HG03565 (cell line): ENCODE results near the gene MNT.
"Not testable (repeated sequence)": the region's sequence is repeated elsewhere in the genome, so short reads cannot be mapped to it uniquely, and the experiment has no call there.

ENCODE experiments used
- ATAC-seq: cut with Tn5 transposase; IDR thresholded peaks from one replicate; pipeline ENCODE4 v1.9.1; 2021; ENCODE audit warnings: mild to moderate bottlenecking, moderate library complexity; ENCODE audit not compliant: unreplicated experiment

MNT gene, protein sequence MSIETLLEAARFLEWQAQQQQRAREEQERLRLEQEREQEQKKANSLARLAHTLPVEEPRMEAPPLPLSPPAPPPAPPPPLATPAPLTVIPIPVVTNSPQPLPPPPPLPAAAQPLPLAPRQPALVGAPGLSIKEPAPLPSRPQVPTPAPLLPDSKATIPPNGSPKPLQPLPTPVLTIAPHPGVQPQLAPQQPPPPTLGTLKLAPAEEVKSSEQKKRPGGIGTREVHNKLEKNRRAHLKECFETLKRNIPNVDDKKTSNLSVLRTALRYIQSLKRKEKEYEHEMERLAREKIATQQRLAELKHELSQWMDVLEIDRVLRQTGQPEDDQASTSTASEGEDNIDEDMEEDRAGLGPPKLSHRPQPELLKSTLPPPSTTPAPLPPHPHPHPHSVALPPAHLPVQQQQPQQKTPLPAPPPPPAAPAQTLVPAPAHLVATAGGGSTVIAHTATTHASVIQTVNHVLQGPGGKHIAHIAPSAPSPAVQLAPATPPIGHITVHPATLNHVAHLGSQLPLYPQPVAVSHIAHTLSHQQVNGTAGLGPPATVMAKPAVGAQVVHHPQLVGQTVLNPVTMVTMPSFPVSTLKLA

DNA sequence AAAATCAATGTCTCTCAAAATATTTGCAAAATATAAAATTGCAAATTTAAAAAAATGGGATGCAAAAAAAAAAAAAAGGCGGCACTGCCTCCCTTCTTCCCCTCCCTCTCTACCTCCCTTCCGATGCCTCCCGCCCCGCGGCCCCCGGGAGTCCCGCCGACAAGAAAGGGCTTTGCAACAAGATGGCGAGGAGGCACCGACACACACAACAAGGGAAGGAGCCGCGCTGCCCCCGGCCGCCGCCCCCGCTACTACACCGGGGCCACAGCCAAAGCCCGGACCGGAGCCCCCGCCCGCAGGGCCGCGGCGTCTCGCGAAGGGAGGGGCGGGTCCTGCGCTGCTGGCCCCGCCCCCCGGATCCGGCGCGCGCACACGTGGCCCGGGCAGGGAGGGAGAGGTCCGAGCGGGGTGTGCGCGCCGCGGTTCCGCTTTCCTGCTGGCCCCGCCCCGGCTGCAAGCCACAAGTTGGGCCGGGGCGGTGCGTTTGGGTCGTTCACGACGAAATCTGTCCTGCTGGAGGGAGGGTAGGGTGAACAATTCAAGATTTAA lies at the start of gene MNT:
Gene MNT, minus strand, starts transcription at position 184 of the 549 bp plus-strand sequence. CDS start 348 bp downstream, outside the sequence.
- peak; percentile 25 for ATAC-seq

DNA sequence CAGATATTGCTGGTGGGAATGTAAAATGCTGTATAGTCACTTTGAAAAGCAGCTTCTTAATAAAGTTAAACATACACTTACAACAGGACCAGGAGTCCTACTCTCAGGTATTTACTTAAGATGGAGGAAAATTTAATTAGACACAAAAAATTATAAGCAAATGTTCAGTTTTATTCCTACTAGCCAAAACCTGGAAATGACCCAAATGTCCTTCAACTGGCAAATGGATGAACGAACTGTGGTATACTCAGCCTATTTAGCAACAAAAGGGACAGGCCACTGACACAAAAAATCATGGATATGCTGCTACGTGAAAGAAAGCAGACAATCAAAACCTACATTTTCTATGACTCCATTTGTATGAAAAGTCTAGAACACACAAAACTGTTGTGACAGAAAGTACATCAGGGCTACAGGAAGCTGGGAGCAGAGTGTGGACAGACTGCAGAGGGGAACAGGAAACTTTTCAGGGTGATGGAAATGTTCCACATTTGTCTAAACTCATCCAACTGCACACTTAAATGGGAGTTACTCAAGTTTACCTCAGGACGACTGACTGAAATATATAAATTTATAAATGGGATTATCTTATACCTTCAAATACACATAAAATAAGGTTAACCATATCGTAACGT lies 49.3 kb upstream of the MNT start:
- no peak for ATAC-seq

DNA sequence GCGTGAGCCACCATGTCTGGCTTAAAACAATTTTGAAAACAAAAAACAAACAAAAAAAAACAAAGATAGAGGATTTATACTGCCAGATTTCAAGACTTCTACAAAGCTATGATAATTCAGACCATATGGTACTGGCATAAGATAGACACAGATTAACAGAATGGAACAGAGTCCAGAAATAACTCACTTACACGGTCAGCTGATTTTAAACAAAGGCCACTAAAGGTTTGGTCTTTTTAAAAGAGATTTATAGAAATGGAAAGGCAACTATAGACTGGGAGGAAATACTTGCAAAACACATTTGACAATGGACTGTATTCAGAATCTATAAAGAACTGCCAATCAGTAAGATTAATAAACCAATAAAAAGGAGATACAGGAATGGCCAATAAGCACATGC lies 48.6 kb upstream of the MNT start:
- no peak for ATAC-seq

DNA sequence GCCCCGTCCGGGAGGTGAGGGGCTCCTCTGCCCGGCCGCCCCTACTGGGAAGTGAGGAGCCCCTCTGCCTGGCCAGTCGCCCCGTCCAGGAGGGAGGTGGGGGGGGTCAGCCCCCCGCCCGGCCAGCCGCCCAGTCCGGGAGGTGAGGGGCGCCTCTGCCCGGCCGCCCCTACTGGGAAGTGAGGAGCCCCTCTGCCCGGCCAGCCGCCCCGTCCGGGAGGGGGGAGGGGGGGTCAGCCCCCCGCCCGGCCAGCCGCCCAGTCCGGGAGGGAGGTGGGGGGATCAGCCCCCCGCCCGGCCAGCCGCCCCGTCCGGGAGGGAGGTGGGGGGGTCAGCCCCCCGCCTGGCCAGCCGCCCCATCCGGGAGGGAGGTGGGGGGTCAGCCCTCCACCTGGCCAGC lies 46.6 kb upstream of the MNT start:
- ATAC-seq, result not testable (repeated sequence)

DNA sequence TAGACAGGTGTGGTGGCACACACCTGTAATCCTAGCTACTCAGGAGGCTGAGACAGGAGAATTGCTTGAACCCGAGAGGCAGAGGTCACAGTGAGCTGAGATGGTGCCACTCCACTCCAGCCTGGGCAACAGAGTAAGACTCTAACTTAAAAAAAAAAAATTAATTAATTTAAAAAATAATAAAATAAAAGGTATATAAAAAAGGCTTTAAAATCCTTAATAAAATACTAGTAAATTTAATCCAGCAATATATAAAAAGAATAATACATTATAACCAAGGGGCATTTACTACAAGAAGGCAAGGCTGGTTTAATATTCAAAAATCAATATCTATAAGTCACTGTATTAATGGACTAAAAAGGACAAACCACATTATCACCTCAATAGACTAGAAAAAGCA lies 44.8 kb upstream of the MNT start:
- ATAC-seq, result no peak

DNA sequence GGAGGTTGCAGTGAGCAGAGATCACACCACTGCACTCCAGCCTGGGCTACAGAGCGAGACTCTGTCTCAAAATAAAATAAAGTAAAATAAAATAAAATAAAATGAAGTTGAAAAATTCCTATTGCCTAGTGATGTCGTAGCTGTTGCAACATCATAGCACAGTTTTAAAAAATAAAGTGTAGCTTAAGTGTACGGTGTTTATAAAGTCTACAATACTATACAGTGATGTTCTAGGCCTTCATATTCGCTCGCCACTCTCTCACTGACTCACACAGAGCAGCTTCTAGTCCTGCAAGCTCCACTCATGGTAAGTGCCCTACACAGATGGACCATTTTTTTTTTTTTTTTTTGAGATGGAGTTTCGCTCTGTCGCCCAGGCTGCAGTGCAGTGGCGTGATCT lies 43.5 kb upstream of the MNT start:
- ATAC-seq, result no peak

DNA sequence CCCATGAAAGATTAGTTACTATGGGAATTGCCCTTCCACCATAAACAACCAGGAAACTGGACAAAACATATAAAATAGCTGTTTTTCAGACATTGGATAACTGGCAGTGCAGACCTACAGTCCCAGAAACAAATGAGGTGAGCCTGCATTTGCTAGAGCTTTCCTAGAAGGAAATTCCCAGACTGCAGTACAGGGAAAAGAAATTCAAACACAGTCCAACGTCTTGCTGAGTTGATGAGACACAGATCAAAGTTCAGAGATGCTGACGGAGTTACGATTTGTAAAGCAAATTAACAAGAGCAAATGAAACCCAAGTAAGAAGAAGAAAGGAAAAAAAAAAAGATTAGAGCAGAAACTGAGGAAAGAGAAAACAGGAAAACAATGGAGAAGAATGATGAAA lies 41.3 kb upstream of the MNT start:
- ATAC-seq, result no peak

DNA sequence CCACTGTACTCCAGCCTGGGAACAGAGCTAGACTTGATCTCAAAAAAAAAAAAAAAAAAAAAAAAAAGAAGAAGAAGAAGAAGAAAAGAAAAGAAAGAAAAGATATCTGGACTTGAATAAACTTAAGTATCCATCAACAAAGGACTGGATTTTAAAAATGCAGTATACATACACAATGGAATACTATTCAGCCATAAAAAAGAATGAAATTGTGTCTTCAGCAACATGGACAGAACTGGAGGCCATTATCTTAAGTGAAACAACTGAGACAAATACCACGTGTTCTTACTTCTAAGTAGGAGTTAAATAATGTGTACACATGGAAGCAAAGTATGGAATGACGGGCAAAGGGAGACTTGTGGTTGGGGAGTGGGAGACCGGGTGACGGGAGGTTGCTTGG lies 40.1 kb upstream of the MNT start:
- ATAC-seq, result no peak

DNA sequence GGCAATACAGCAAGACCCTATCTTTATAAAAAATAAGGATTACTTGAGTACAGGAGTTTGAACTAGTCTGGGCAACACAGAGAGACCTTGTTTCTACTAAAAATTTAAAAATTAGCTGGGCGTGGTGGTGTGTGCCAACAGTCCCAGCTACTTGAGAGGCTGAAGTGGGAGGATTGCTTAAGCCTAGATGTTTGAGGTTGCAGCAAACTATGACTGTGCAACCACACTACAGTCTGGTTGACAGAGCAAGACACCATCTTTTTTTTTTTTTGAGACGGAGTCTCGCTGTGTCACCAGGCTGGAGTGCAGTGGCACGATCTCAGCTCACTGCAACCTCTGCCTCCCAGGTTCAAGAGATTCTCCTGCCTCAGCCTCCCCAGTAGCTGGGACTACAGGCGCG lies 39.1 kb upstream of the MNT start:
- not testable (repeated sequence) for ATAC-seq

DNA sequence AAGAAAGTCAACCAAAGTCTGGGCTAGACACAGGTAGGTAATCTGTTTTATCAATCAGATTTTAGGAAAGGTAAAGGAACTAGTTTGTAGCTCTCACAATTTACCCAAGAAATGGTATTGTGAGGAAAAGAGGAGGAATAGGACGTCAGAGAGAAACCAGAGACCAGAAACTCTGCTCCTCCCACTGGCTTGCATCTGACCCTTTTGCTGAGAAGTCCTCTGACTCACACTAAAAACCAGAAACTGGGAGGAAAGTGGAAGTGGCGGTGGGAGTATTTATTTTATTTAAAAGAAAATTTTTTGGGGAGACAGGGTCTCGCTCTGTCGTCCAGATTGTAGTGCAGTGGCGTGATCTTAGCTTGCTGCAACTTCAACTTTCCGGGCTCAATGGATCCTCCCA lies 38.0 kb upstream of the MNT start:
- ATAC-seq, result no peak

DNA sequence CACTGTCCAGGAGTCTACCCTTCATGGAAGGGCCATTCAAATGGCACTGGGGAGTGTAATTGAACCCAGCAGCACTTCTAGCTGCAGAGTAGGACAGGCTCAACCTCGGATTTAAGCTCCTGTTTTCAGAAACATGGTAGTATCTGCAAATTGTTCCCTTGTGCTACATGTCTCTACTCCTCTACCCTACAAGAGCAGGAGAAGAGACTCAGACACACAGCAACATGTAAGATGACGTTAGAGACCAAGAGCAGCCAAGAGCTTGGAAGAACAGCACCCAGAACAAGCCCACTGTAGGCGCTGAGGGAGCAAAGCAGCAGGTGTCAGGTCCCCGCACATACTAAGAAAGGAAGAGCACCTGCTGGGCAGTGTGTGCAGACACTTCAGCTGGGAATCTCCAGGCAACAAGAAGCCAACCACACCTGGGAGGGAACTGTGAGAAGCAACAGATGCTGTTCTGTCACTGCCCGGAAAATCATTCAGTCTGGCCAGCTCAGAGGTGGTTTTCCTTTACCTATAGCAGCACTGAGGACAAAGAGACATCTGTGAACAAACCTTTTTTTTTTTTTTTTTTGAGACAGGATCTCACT lies 35.6 kb upstream of the MNT start:
- ATAC-seq, result no peak

DNA sequence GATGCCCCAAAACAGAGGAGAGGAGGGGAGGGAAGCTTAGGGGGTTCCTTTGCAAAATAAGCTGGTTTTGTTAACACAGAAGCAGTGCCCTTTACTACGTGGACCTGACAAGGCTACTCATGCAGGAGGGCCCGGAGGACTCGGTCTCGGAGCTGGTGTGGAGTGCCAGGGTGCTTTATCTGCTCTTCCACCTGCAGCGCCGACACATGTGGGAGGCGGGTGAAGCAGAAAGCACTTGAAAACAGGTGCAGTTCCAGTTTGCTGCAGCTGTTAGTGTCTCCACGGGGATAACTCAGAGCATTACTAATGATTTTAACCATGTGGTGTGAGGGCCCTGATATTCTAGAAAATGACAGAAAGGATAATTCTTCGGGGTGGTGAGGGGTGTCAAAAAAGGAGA lies 35.0 kb upstream of the MNT start:
- ATAC-seq, result no peak

DNA sequence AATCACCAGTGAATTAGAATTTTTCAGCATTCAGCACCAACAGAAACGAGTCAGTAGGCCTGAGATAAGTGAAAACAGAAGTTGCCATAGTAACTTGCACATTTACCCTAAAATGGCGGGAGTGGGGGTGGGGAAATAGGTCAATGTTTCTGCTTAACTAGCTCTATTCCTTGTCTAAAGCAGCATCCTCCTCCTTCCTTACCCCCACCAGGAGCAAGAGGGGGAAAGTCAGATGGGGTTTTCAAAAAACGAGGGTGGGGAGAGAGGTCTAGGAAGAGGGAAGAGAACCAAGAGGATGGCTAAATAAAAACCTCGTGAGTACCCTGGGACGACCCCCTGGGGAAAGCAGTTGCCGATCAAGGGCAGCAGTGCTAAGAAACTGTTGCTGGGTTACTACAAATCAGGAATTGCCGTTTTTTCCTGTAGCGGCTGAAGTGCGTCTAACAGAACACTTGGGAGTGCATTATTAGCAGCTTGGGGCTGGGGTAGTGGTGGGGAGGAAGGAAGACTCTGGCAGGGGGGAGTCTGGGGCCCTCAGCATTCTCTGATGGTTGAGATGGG lies 34.4 kb upstream of the MNT start:
- ATAC-seq, result no peak

DNA sequence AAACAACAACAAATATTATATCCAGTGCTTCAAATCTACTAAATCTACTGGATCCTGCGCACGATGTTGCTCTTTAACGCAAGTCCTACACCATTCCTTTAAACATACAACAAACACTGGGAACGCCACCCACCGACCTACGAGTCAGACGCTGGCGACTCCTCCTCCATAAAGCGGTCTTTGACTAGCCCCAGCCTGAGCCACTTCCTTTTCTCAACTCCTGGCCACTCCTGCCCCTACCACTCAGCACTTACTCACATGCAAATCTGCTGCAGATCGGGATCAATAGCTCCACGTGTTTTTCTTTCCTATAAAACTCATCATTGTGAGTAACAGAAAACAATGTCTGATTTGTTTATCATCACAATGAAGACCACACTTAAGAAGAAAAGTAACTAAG lies 32.8 kb upstream of the MNT start:
- ATAC-seq, result no peak

DNA sequence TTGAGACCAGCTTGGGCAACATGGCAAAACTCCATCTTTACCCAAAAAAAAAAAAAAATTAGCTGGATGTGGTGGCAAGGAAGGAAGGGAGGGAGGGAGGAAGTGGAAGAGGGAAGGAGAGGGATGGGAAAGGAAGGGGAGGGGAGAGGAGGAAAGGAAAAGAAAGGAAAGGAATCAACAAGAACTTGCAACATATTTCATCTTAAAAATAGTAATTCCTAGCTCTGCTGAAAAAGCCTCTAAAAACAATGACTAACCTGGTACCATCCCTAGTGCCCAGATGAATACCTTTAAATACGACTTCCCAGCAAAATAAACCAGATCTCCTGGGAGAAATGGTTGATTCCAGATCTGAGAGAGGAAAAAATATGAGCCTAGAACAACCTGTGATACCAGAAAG lies 27.1 kb upstream of the MNT start:
- ATAC-seq, result no peak

DNA sequence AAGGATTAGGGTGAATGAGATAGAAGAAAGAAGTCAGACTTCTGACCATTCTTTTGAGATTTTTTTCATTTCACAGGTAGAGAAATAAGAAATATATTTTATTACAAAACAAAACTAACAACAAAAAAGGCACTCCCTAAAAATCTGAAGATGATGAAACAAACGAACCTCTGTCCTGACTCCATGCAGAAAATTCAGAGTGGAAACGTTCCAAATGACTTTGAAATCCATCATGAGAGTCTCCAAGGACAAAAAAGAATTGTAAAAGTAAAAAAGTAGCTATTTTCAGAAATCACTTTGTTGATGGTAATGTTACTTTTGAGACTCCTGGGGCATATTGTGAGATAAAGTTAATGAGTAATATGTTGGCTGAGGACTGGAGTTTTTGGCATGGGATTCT lies 26.4 kb upstream of the MNT start:
- no peak for ATAC-seq

DNA sequence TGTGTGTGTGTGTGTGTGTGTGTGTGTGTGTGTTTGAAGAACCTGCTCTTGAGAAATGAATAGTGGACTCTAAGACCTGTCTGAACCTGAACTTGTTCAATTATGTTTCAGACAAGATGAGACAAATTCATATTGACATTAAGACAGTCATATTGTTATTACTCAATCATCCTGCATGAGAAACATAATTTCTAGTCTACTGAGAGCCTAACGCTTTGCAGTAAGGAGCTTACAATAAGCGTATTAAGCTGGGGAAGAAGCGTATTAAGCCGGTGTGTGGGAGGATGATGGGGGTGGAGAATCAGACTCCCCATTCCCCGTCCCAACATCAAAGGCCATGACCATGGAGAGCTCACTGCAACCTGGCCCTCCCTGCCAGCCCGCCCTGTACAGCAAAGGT lies 22.4 kb upstream of the MNT start:
- ATAC-seq, result no peak

DNA sequence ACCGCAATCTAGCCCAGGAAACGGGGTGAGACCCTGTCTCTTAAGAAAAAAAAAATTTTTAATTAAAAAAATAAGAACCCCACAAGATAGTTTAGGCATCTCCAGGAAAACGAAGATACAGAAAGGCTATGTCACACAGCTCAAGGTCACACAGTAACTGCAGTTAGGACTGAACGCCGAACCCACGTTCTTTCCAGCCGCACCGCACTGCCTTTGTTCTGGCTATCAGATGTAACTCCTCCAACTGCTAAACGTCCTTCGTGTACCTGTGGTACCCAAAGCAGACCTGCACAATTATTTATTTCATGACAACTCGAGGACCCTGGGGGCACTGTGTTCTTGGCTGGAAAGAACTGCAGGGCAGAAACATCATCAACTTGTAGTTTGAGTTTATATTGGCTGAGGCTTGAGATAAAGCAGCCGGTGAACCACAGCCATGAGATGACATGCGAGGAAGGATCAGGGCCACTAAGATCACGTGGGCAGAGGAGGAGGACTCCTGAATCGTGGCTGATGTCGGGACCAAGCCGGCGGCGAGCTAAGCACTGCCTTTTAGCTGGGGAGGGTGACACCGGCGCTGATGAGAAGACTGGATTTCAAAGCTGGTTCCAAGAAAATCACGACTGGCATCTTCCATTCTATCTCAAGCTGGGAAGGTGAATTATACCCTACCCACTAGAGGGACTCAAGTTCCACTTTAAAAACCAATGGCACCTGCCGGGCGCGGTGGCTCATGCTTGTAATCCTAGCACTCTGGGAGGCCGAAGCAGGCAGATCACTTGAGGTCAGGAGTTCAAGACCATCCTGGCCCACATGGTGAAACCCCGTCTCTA lies 20.7 kb upstream of the MNT start:
- ATAC-seq, result no peak

DNA sequence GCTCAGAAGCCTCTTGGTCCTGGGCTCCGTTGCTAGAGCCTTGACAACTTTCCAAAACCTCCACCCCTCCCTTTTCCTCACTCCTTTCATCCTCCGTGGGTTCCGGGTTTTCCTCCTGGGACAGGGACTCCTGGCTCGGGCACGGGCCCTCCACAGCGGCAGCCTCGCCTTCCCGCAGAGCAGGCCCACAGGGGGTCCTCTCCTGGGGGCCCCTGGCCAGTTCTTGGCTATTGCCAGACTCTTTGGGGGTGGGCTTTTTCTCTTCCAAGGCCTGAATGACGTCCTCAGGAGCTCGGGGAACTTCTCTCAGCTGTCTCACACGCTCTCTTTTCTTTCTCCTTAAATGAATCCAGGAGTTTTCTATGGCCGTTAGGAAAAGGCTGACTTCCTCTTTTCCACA lies 19.3 kb upstream of the MNT start:
- ATAC-seq, result no peak

DNA sequence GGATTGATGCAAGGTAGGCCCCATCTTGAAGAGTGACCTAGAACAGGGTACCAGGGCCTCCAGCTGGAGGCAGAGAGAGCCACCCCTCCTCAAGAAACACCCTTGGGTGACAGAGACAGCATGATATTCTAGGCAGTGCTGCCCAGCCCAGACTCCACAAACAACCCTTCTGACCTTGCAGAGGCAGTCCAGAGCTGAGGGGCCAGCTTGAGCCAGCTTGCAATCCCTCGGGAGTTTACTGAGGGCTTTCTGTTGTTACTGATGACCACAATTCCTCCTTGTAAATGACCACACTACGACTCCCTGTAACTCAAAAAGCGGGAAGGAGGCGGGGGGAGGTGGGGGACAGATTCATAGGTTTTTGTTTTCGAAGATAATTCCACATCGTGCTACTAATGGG lies 18.6 kb upstream of the MNT start:
- no peak for ATAC-seq
